Erythroblast (primary cell): ENCODE measurements around the gene LURAP1L.

ENCODE experiments used
- GATA1 ChIP-seq: IDR thresholded peaks from 2 replicates; pipeline ENCODE4 v1.6.1; 2011; ENCODE audit warnings: low read depth, mild to moderate bottlenecking, control low read depth, low read length, moderate library complexity
- POLR2A ChIP-seq: IDR thresholded peaks from 2 replicates; pipeline ENCODE4 v1.6.1; 2011; ENCODE audit warnings: mild to moderate bottlenecking, low read length

DNA sequence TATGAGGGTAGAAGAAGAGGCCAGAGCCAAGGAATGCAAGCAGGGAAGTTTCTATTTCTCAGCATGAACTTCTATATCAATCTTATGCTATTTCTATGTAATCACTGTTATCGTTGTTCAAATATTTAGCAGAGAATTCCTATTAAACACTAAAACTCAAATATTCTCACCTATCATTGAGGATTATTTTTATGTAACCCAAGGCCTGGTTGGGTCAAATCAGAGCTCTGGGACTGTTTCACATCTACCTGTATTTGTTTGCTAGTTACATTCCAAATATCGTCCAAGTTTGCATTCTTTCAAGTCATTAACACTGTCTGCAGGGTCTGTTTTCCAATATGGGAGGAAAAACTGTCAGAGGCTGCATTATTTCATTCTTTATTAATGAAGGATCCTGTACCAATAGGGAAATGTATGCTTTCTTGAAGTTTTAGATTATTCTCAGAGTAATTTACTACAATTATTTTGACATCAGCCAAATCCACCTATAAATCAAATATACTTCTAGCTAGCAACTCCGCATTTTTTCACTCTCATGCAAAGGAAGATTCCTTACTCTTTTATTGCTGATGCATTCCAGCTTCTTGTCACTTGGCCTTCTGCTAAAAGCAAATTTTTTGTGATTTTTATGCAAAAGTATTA, 52.2 kb downstream of the LURAP1L start:
- TF ChIP-seq POLR2A = no peak
- TF ChIP-seq GATA1 = no peak
